ENCODE results near the gene CARD10. TPM values are rescaled to one million over a fixed set of nuclear protein-coding genes. Genes with fewer than 3 reads are reported as not detected.

The CARD10 gene
- total and polyA plus RNA-seq, 2 of the 8 experiments (the other 6 are each of a cell fraction or from before 2014, with no cell fraction given) = 13.5 to 14.4 TPM

- no peaks in the 10 kb centered on the region; a peak in 1 of 8 replicates for H3K36me3 ChIP-seq (ENCODE audit: control insufficient read depth in 2 of 4, insufficient read depth in 4 of 4, low read length in 3 of 4)
- no peak overlapping the region for H3K56ac ChIP-seq (replicated peaks; ENCODE audit: insufficient read length, low read depth, low read length)
- no peak overlapping the region for H2BK20ac ChIP-seq (ENCODE audit: low read length)
- no peak overlapping the region for H3K14ac ChIP-seq (ENCODE audit: insufficient read length)
- no peak overlapping the region for H2BK15ac ChIP-seq (ENCODE audit: low read length)
- H3K4ac ChIP-seq (replicated peaks; ENCODE audit: insufficient read length, low read depth, low read length) = no peak overlapping the region
- no peak for DNase-seq (ENCODE audit: low read depth in 1 of 2, low spot score in 2 of 2)
- no peak overlapping the region for H2AK5ac ChIP-seq (ENCODE audit: low read depth, low read length)
- H3K23me2 ChIP-seq (ENCODE audit: low read depth, low read length) = no peaks in the 10 kb centered on the region
- no peaks in the 10 kb centered on the region for H3K9me3 ChIP-seq (ENCODE audit: insufficient read depth in 2 of 2, low read depth in 1 of 2, low read length in 1 of 2)
- FAIRE-seq = no peak
- H3K4me1 ChIP-seq (replicated peaks in 1 of 4; ENCODE audit: control insufficient read depth in 3 of 4, insufficient read depth in 4 of 4, low read length in 3 of 4) = no peaks in the 10 kb centered on the region; a peak in 2 of 7 replicates
- no peak overlapping the region for H3K4me2 ChIP-seq (ENCODE audit: insufficient read depth in 1 of 2, low read depth in 2 of 2, low read length in 2 of 2)
- H4K8ac ChIP-seq (ENCODE audit: extremely low read depth, insufficient read depth, low read length) = no peak overlapping the region
- H2BK120ac ChIP-seq (replicated peaks; ENCODE audit: low read depth, low read length) = no peak overlapping the region
- CTCF ChIA-PET (ENCODE audit: partially characterized antibody) = interaction anchor here (0.6 to 14.2 kb wide), 19 partner anchors 9 to 475 kb away, joined by 3 to 312 read pairs (median 6); partner anchors contain the start of gene MFNG
- H3K27me3 ChIP-seq (replicated peaks in 1 of 4; ENCODE audit: control insufficient read depth in 3 of 4, extremely low read depth in 1 of 4, insufficient read depth in 3 of 4, low read length in 3 of 4) = no peaks in the 10 kb centered on the region
- H4K5ac ChIP-seq (ENCODE audit: insufficient read length, low read depth, low read length) = no peak overlapping the region
- H3K18ac ChIP-seq (ENCODE audit: extremely low read depth, low read length) = no peak overlapping the region
- H2AFZ ChIP-seq (ENCODE audit: low read length) = no peak overlapping the region
- no peak overlapping the region for H4K91ac ChIP-seq (replicated peaks; ENCODE audit: insufficient read length, low read length)
- no peak overlapping the region for H2BK12ac ChIP-seq (ENCODE audit: low read depth, low read length)
- H3K79me2 ChIP-seq (ENCODE audit: control insufficient read depth in 1 of 2, insufficient read depth in 2 of 2, low read length in 2 of 2) = no peaks in the 10 kb centered on the region
- no peak overlapping the region for H3K9ac ChIP-seq (replicated peaks in 1 of 4; ENCODE audit: extremely low read depth in 1 of 4, low read depth in 3 of 4, low read length in 3 of 4)
- no peak overlapping the region for H3K27ac ChIP-seq (ENCODE audit: low read depth, low read length)
- WGBS, 2 experiments (ENCODE audit: extremely low coverage in 1 of 2, insufficient coverage in 1 of 2, insufficient read length in 1 of 2, insufficient replicate concordance in 2 of 2, low coverage in 1 of 2, low lambda C conversion rate in 2 of 2, missing lambda C conversion rate in 1 of 2) = 93% methylated on average over 8 of the region's 8 CpGs; no CpG with 5 or more reads in 1 of the 2 experiments
- H2BK5ac ChIP-seq (ENCODE audit: low read depth, low read length) = no peak overlapping the region
- H3K23ac ChIP-seq (ENCODE audit: insufficient read length) = no peak overlapping the region
- POLR2A ChIA-PET (ENCODE audit: partially characterized antibody) = interaction anchor here (1.8 kb wide), 1 partner anchor 12 kb away, joined by 6 read pairs; the partner anchor contains the start of gene MFNG
- H3K79me1 ChIP-seq (ENCODE audit: low read depth, low read length) = no peaks in the 10 kb centered on the region
- TF ChIP-seq KDM1A (IDR thresholded peaks at IDR 0.05; ENCODE audit: borderline replicate concordance, low read length) (no peak), NRF1 (IDR thresholded peaks at IDR 0.05; ENCODE audit: low read depth, low read length) (no peak), TAF7 (optimal IDR thresholded peaks at IDR 0.05; ENCODE audit: borderline replicate concordance, low read depth, low read length) (no peak), SUZ12 (IDR thresholded peaks at IDR 0.05; ENCODE audit: low read length) (no peak), CBX8 (IDR thresholded peaks at IDR 0.05; ENCODE audit: borderline replicate concordance, low read depth, low read length) (no peak)
- TF ChIP-seq, protein P1, sequence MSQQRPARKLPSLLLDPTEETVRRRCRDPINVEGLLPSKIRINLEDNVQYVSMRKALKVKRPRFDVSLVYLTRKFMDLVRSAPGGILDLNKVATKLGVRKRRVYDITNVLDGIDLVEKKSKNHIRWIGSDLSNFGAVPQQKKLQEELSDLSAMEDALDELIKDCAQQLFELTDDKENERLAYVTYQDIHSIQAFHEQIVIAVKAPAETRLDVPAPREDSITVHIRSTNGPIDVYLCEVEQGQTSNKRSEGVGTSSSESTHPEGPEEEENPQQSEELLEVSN (IDR thresholded peaks at IDR 0.05) = no peak
- H3K4me3 ChIP-seq (ENCODE audit: extremely low read depth in 1 of 4, insufficient read depth in 2 of 4, low read depth in 3 of 4, low read length in 4 of 4) = no peak overlapping the region
- H4K20me1 ChIP-seq (replicated peaks in 1 of 2; ENCODE audit: control insufficient read depth in 1 of 2, insufficient read depth in 2 of 2, low read length in 2 of 2) = peaks cover 0 to 2% of the 10 kb centered on the region in 2 experiments
Measured at GRCh38 chr22:37473437-37473946, 45.7 kb downstream of the CARD10 start.
